ENCODE data around the gene BOD1L1. TPM values are rescaled to one million over a fixed set of nuclear protein-coding genes. Genes with fewer than 3 reads are reported as not detected.

Gene BOD1L1
- total RNA-seq, 2 experiments from 2014 or later, result 39.3 to 39.6 TPM

GRCh38 chr4:13592220-13592619 lies 35.3 kb downstream of the BOD1L1 start:
- intact Hi-C loops (cut with DNase I, micrococcal nuclease), result no loop called here
- H3K27ac Mint-ChIP-seq, result no peak overlapping the region
- H3K27me3 Mint-ChIP-seq, result no peaks in the 10 kb centered on the region
- no peaks in the 10 kb centered on the region for H3K4me1 Mint-ChIP-seq (ENCODE audit: low read depth)
- H3K4me1 ChIP-seq (ENCODE audit: insufficient read depth, low read length), result no peaks in the 10 kb centered on the region
- no peaks in the 10 kb centered on the region for H3K9me3 ChIP-seq (ENCODE audit: control insufficient read depth in 1 of 2, insufficient read depth in 1 of 2, low read length in 2 of 2)
- H3K27me3 ChIP-seq (ENCODE audit: control insufficient read depth in 1 of 2, insufficient read depth in 2 of 2, low read length in 2 of 2), result no peaks in the 10 kb centered on the region
- H3K4me3 ChIP-seq (ENCODE audit: low read length), result no peak overlapping the region
- H3K9me3 Mint-ChIP-seq, result no peaks in the 10 kb centered on the region
- H3K36me3 Mint-ChIP-seq (ENCODE audit: low read depth), result peaks cover 85% of the 10 kb centered on the region
- ATAC-seq (ENCODE audit: poor library complexity), result no peak
- CTCF ChIA-PET, result no interaction called here
- H3K36me3 ChIP-seq (ENCODE audit: insufficient read depth, low read length), result peaks cover 89% of the 10 kb centered on the region
- DNase-seq, result no peak
- no peak for TF ChIP-seq CTCF (IDR thresholded peaks at IDR 0.05)
- POLR2A ChIA-PET, result no interaction called here
- H3K4me3 Mint-ChIP-seq, result no peak overlapping the region
- no peak overlapping the region for H3K27ac ChIP-seq (ENCODE audit: low read depth in 1 of 2, low read length in 2 of 2)

GRCh38 chr4:13590766-13591165 lies 36.8 kb downstream of the BOD1L1 start:
- no peak overlapping the region for H3K4me3 Mint-ChIP-seq
- no peaks in the 10 kb centered on the region for H3K9me3 Mint-ChIP-seq
- no peak for DNase-seq
- POLR2A ChIA-PET, result no interaction called here
- no peak overlapping the region for H3K27ac Mint-ChIP-seq
- H3K27me3 ChIP-seq (ENCODE audit: control insufficient read depth in 1 of 2, insufficient read depth in 2 of 2, low read length in 2 of 2), result no peaks in the 10 kb centered on the region
- ATAC-seq (ENCODE audit: poor library complexity), result no peak
- TF ChIP-seq CTCF (IDR thresholded peaks at IDR 0.05), result no peak
- intact Hi-C loops (cut with DNase I, micrococcal nuclease), result loop anchor here in 1 of 2 experiments (2.0 kb wide), 1 partner anchor 20 kb away; no protein-coding TSS in a partner anchor
- H3K36me3 Mint-ChIP-seq (ENCODE audit: low read depth), result peaks cover 85% of the 10 kb centered on the region
- H3K4me3 ChIP-seq (ENCODE audit: low read length), result no peak overlapping the region
- no peaks in the 10 kb centered on the region for H3K27me3 Mint-ChIP-seq
- H3K36me3 ChIP-seq (ENCODE audit: insufficient read depth, low read length), result peaks cover 90% of the 10 kb centered on the region
- H3K27ac ChIP-seq (ENCODE audit: low read depth in 1 of 2, low read length in 2 of 2), result no peak overlapping the region
- CTCF ChIA-PET, result no interaction called here
- H3K4me1 ChIP-seq (ENCODE audit: insufficient read depth, low read length), result no peaks in the 10 kb centered on the region
- no peaks in the 10 kb centered on the region for H3K9me3 ChIP-seq (ENCODE audit: control insufficient read depth in 1 of 2, insufficient read depth in 1 of 2, low read length in 2 of 2)
- no peaks in the 10 kb centered on the region for H3K4me1 Mint-ChIP-seq (ENCODE audit: low read depth)

GRCh38 chr4:13588954-13589353 lies 38.6 kb downstream of the BOD1L1 start:
- Mint-ChIP-seq H3K4me1 (ENCODE audit: low read depth) (no peaks in the 10 kb centered on the region), H3K9me3 (no peaks in the 10 kb centered on the region), H3K27me3 (no peaks in the 10 kb centered on the region), H3K36me3 (ENCODE audit: low read depth) (peaks cover 89% of the 10 kb centered on the region), H3K27ac (no peak overlapping the region), H3K4me3 (no peak overlapping the region)
- no peak for TF ChIP-seq CTCF (IDR thresholded peaks at IDR 0.05)
- DNase-seq (no peak), ATAC-seq (ENCODE audit: poor library complexity) (no peak)
- Histone ChIP-seq H3K27me3 (ENCODE audit: control insufficient read depth in 1 of 2, insufficient read depth in 2 of 2, low read length in 2 of 2) (no peaks in the 10 kb centered on the region), H3K36me3 (ENCODE audit: insufficient read depth, low read length) (peaks cover 88% of the 10 kb centered on the region), H3K27ac (ENCODE audit: low read depth in 1 of 2, low read length in 2 of 2) (no peak overlapping the region), H3K4me1 (ENCODE audit: insufficient read depth, low read length) (no peaks in the 10 kb centered on the region), H3K4me3 (ENCODE audit: low read length) (no peak overlapping the region), H3K9me3 (ENCODE audit: control insufficient read depth in 1 of 2, insufficient read depth in 1 of 2, low read length in 2 of 2) (no peaks in the 10 kb centered on the region)
- intact Hi-C loops (cut with DNase I, micrococcal nuclease), result no loop called here
- ChIA-PET CTCF (no interaction called here), POLR2A (no interaction called here)
